Osteocyte (in vitro differentiated cells): Measurements from ENCODE around the gene OR8D1. TPM values are rescaled to one million over a fixed set of nuclear protein-coding genes. Genes with fewer than 3 reads are reported as not detected.

ENCODE experiments used
- DNase-seq: peaks from one replicate; pipeline ENCODE4 v3.0.0; 2021; ENCODE audit warnings: mixed read lengths; ENCODE audit not compliant: unreplicated experiment; ENCODE audit errors: extremely low spot score
- H3K27ac Mint-ChIP-seq: one replicate; pipeline ENCODE4 v1.8.0; 2021; ENCODE audit warnings: mild to moderate bottlenecking, mixed read lengths; ENCODE audit not compliant: unreplicated experiment
- H3K27me3 Mint-ChIP-seq: one replicate; pipeline ENCODE4 v1.8.0; 2021; ENCODE audit warnings: mixed read lengths; ENCODE audit not compliant: unreplicated experiment
- H3K36me3 Mint-ChIP-seq: one replicate; pipeline ENCODE4 v1.8.0; 2021; ENCODE audit warnings: mixed read lengths; ENCODE audit not compliant: unreplicated experiment
- H3K4me1 Mint-ChIP-seq: one replicate; pipeline ENCODE4 v1.8.0; 2021; ENCODE audit warnings: mixed read lengths; ENCODE audit not compliant: unreplicated experiment
- H3K4me3 Mint-ChIP-seq: one replicate; pipeline ENCODE4 v1.8.0; 2021; ENCODE audit warnings: mild to moderate bottlenecking, moderate library complexity, mixed read lengths; ENCODE audit not compliant: unreplicated experiment
- H3K9me3 Mint-ChIP-seq: one replicate; pipeline ENCODE4 v1.8.0; 2021; ENCODE audit warnings: mixed read lengths; ENCODE audit not compliant: unreplicated experiment
- total RNA-seq: library from RNA; stranded (reverse); gene quantifications from 2 replicates; pipeline ENCODE4 v1.2.1, GENCODE V29; 2021
- TF ChIP-seq, protein P1 (sequence below): fragments of 200-600 bp; sonication (generic); IDR thresholded peaks from 2 replicates; pipeline ENCODE4 v1.5.0; 2021; ENCODE audit warnings: antibody characterized with exemption, mild to moderate bottlenecking, moderate library complexity

OR8D1 gene
- total RNA-seq, 1 donor from 2014 or later = not detected

DNA sequence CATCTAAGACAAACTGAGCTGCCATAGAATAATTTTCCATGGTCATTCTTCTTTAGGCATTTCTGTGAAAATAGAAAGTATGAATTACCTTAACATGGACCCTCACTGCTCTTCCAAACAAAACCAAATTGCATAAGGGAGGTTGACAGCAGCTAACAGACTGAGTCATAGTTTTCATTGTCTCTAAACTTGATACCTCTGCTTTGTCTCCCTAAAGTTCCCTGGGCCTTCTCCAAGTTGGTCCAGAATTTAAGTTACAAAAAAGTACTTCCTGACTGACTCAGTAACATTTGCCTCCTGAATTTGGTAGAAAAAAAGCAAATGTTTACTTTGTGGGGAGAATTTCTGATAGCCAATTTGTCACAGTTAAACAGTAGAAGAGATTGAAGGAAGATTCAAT lies 3.0 kb downstream of the OR8D1 start:
- no peaks in the 10 kb centered on the region for H3K9me3 Mint-ChIP-seq
- no peaks in the 10 kb centered on the region for H3K4me1 Mint-ChIP-seq
- no peak overlapping the region for H3K27ac Mint-ChIP-seq
- H3K36me3 Mint-ChIP-seq = no peaks in the 10 kb centered on the region
- H3K27me3 Mint-ChIP-seq = peaks cover 3% of the 10 kb centered on the region
- no peak overlapping the region for H3K4me3 Mint-ChIP-seq
- TF ChIP-seq, protein P1, sequence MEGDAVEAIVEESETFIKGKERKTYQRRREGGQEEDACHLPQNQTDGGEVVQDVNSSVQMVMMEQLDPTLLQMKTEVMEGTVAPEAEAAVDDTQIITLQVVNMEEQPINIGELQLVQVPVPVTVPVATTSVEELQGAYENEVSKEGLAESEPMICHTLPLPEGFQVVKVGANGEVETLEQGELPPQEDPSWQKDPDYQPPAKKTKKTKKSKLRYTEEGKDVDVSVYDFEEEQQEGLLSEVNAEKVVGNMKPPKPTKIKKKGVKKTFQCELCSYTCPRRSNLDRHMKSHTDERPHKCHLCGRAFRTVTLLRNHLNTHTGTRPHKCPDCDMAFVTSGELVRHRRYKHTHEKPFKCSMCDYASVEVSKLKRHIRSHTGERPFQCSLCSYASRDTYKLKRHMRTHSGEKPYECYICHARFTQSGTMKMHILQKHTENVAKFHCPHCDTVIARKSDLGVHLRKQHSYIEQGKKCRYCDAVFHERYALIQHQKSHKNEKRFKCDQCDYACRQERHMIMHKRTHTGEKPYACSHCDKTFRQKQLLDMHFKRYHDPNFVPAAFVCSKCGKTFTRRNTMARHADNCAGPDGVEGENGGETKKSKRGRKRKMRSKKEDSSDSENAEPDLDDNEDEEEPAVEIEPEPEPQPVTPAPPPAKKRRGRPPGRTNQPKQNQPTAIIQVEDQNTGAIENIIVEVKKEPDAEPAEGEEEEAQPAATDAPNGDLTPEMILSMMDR = no peak
- DNase-seq = no peak

DNA sequence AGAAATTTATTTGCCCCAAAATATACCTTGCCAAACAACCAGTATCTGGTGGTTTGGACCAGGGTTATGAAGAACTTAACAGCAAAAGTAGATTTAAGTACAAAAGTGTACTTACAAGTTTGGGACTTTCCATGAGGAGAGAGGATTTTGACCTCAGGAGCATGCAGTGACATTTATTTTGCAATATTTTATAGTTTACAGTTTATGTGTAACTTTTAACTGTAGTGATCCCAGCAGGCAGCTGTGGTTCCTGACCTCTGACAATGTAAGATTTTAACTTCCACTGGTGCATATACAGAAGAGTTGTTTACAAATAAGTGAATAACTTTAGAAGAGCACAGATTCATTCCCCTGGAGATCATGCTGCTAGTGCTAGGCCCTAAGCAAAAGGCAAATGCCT lies 6.7 kb downstream of the OR8D1 start:
- DNase-seq = no peak

DNA sequence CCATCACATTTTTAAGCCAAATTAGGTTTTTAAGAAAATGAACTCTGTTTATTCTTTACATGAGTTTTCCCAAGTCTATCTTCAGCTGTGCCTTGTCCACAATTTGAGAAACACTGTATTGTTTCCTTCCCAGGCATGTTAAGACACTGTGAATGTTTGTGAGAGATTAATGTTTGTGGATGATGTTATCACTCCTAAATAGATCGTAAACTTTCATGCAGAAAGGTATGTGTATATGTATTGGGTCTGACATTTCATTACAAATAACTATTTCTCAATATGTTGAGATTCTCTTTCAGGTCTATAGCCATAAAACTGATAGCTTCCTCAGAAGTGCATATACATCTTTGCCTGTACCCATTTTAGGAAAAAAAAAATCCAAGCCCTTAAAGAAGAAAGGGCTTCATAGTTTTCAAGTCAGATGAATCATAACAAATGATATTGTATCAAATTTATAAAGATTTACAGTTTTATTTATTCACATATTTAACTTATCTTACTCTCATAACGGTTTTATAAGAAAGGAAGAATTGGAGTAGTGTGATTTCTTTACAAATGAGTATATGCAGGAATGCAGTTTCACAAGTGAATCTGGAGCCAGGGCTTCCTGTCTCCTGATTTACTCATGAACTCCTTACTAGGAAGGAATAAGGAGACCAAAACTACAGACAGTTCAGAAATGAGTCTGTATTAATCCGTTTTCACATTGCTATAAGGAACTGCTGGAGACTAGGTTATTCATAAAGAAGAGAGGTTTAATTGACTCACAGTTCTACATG lies 11.2 kb downstream of the OR8D1 start:
- no peaks in the 10 kb centered on the region for H3K4me1 Mint-ChIP-seq
- H3K27ac Mint-ChIP-seq = no peak overlapping the region
- H3K36me3 Mint-ChIP-seq = no peaks in the 10 kb centered on the region
- no peaks in the 10 kb centered on the region for H3K9me3 Mint-ChIP-seq
- TF ChIP-seq, protein P1 = no peak
- H3K27me3 Mint-ChIP-seq = peaks cover 2% of the 10 kb centered on the region
- no peak overlapping the region for H3K4me3 Mint-ChIP-seq
- DNase-seq = no peak

More for the DNA sequence above, 6.7 kb downstream of the OR8D1 start:
- no peak overlapping the region for H3K4me3 Mint-ChIP-seq
- no peaks in the 10 kb centered on the region for H3K9me3 Mint-ChIP-seq
- no peaks in the 10 kb centered on the region for H3K4me1 Mint-ChIP-seq
- H3K36me3 Mint-ChIP-seq = no peaks in the 10 kb centered on the region
- H3K27ac Mint-ChIP-seq = no peak overlapping the region
- TF ChIP-seq, protein P1 = no peak
- H3K27me3 Mint-ChIP-seq = peaks cover 6% of the 10 kb centered on the region

DNA sequence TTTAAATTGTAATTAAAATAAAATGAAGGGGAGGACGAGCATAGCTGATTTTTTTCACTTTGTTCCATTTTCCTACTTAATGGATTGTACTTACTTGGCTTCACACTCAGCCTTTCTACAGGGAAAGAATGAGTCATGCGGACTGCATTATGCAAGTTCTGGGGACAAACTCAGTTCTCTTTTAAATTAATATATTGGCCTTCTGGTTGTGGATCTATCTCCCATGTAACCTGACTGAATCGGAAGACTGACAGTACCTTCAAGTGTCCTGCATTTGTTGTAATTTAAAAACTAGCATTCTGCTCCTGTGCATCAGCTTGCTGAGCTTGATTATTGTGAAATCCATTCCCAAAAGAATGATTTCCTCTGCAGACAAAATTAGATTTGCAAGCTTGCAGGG lies 12.2 kb downstream of the OR8D1 start:
- no peak for DNase-seq
- no peak overlapping the region for H3K4me3 Mint-ChIP-seq
- TF ChIP-seq, protein P1 = no peak

DNA sequence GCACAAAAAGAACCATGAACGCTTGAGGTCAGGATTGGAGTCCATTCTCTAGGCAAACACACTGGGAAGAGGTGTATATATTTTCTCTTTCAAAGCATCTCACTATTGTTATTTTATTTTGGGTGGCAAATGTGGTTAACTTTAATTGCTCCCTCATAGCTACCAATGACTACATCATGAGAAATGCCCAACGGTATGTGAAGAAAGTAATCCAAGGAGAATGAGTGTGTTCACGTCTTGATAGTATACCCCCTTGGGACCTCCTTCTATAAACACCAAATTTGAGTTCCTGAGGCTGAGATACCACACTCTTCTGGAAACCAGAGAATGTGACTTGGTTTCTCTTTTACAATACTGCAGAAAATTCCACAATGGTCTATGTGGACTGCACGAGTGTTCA lies 15.8 kb downstream of the OR8D1 start:
- Mint-ChIP-seq H3K9me3 (no peaks in the 10 kb centered on the region), H3K4me3 (no peak overlapping the region), H3K27ac (no peak overlapping the region), H3K36me3 (no peaks in the 10 kb centered on the region), H3K27me3 (no peaks in the 10 kb centered on the region), H3K4me1 (no peaks in the 10 kb centered on the region)
- TF ChIP-seq, protein P1 = no peak
- DNase-seq = no peak

More for the DNA sequence above, 12.2 kb downstream of the OR8D1 start:
- no peaks in the 10 kb centered on the region for H3K4me1 Mint-ChIP-seq
- H3K36me3 Mint-ChIP-seq = no peaks in the 10 kb centered on the region
- H3K27ac Mint-ChIP-seq = no peak overlapping the region
- peaks cover 2% of the 10 kb centered on the region for H3K27me3 Mint-ChIP-seq
- H3K9me3 Mint-ChIP-seq = no peaks in the 10 kb centered on the region
